Mesenchymal stem cell (in vitro differentiated cells and primary cell): ENCODE measurements around the gene NKAIN2.
"Not testable (repeated sequence)": the region's sequence is repeated elsewhere in the genome, so short reads cannot be mapped to it uniquely, and the experiment has no call there.

ENCODE experiments used
- DNase-seq: peaks from one replicate; pipeline ENCODE4 v3.0.0-alpha.2; 2013
- H2AFZ ChIP-seq: one replicate; pipeline ENCODE4 v1.6.1; 2013; ENCODE audit warnings: low read depth, mild to moderate bottlenecking, control low read depth, inconsistent platforms, low read length, moderate library complexity
- H2AK5ac ChIP-seq: 2 replicates; pipeline ENCODE4 v1.6.1; 2013; ENCODE audit warnings: low read length, moderate library complexity, mild to moderate bottlenecking, inconsistent platforms; ENCODE audit not compliant: severe bottlenecking
- H2BK120ac ChIP-seq: one replicate; pipeline ENCODE4 v1.6.1; 2013; ENCODE audit warnings: low read depth, mild to moderate bottlenecking, inconsistent platforms, low read length, moderate library complexity
- H2BK12ac ChIP-seq, 2 experiments: one replicate each; pipeline ENCODE4 v1.6.1; 2013; ENCODE audit warnings: inconsistent platforms in 2 of 2, low read length in 2 of 2, mild to moderate bottlenecking in 2 of 2, moderate library complexity in 2 of 2, control low read depth in 1 of 2
- H2BK15ac ChIP-seq: one replicate; pipeline ENCODE4 v1.6.1; 2013; ENCODE audit warnings: mild to moderate bottlenecking, low read depth, inconsistent platforms; ENCODE audit not compliant: poor library complexity, severe bottlenecking
- H2BK5ac ChIP-seq: 2 replicates; pipeline ENCODE4 v1.6.1; 2013; ENCODE audit warnings: low read depth, mild to moderate bottlenecking, low read length, control low read depth, inconsistent platforms; ENCODE audit not compliant: poor library complexity, severe bottlenecking
- H3K14ac ChIP-seq, 2 experiments: one replicate each; pipeline ENCODE4 v1.6.1; 2013; ENCODE audit warnings: inconsistent platforms in 2 of 2, low read length in 2 of 2, control low read depth in 1 of 2, mild to moderate bottlenecking in 1 of 2, moderate library complexity in 1 of 2
- H3K18ac ChIP-seq, 2 experiments: one replicate each; pipeline ENCODE4 v1.6.1; 2013; ENCODE audit warnings: inconsistent platforms in 2 of 2, low read length in 2 of 2, control low read depth in 1 of 2, low read depth in 1 of 2, mild to moderate bottlenecking in 1 of 2
- H3K23ac ChIP-seq, 2 experiments: one replicate each; pipeline ENCODE4 v1.6.1; 2013; ENCODE audit warnings: inconsistent platforms in 2 of 2, low read length in 2 of 2, mild to moderate bottlenecking in 2 of 2, moderate library complexity in 2 of 2, control low read depth in 1 of 2
- H3K27ac ChIP-seq: 2 replicates; pipeline ENCODE4 v1.5.1; 2013; ENCODE audit warnings: mild to moderate bottlenecking, moderate library complexity, low read length, control low read depth, inconsistent platforms; ENCODE audit not compliant: poor library complexity, severe bottlenecking
- H3K27me3 ChIP-seq, 2 experiments: 2 replicates each; pipeline versions ENCODE4 v1.6.1 to v1.7.0; 2013; ENCODE audit warnings: low read length in 2 of 2, mild to moderate bottlenecking in 2 of 2, moderate library complexity in 2 of 2, control low read depth in 1 of 2, inconsistent platforms in 1 of 2; ENCODE audit not compliant: control insufficient read depth in 1 of 2, insufficient read depth in 1 of 2
- H3K36me3 ChIP-seq, 2 experiments: 2 replicates each; pipeline versions ENCODE4 v1.6.1 to v1.7.0; 2013; ENCODE audit warnings: low read length in 2 of 2, control low read depth in 1 of 2, inconsistent platforms in 1 of 2, low read depth in 1 of 2, mild to moderate bottlenecking in 1 of 2; ENCODE audit not compliant: insufficient read depth in 2 of 2, control insufficient read depth in 1 of 2
- H3K4ac ChIP-seq, 2 experiments: one replicate each; pipeline ENCODE4 v1.6.1; 2013; ENCODE audit warnings: inconsistent platforms in 2 of 2, low read length in 2 of 2, mild to moderate bottlenecking in 2 of 2, moderate library complexity in 2 of 2, control low read depth in 1 of 2, low read depth in 1 of 2
- H3K4me1 ChIP-seq: 2 replicates; pipeline ENCODE4 v1.6.1; 2013; ENCODE audit warnings: low read depth, low read length, control low read depth; ENCODE audit not compliant: control insufficient read depth, insufficient read depth
- H3K4me2 ChIP-seq: 2 replicates; pipeline ENCODE4 v1.6.1; 2013; ENCODE audit warnings: low read length, mild to moderate bottlenecking, inconsistent platforms; ENCODE audit not compliant: poor library complexity, severe bottlenecking
- H3K4me3 ChIP-seq, 2 experiments: 2 replicates each; pipeline versions ENCODE4 v1.5.1 to v1.7.0; 2013; ENCODE audit warnings: low read length in 2 of 2, mild to moderate bottlenecking in 2 of 2, control low read depth in 1 of 2, low read depth in 1 of 2; ENCODE audit not compliant: insufficient read depth in 1 of 2
- H3K79me1 ChIP-seq: replicated peaks from 2 replicates; pipeline ENCODE4 v1.6.1; 2013; ENCODE audit warnings: mild to moderate bottlenecking, control low read depth, low read length, inconsistent platforms; ENCODE audit not compliant: poor library complexity, severe bottlenecking
- H3K9ac ChIP-seq: 2 replicates; pipeline ENCODE4 v1.7.0; 2013; ENCODE audit warnings: mild to moderate bottlenecking, low read length, moderate library complexity
- H3K9me3 ChIP-seq: 2 replicates; pipeline ENCODE4 v1.7.0; 2013; ENCODE audit warnings: mild to moderate bottlenecking, low read length; ENCODE audit not compliant: control insufficient read depth
- H4K8ac ChIP-seq: one replicate; pipeline ENCODE4 v1.6.1; 2013; ENCODE audit warnings: inconsistent platforms, mild to moderate bottlenecking, low read length, moderate library complexity
- H4K91ac ChIP-seq: one replicate; pipeline ENCODE4 v1.6.1; 2013; ENCODE audit warnings: mild to moderate bottlenecking, low read length, inconsistent platforms
- WGBS: methylation state at CpG from one replicate; pipeline ENCODE4 v1.1.7; 2013; ENCODE audit warnings: mixed read lengths; 5-methylcytosine and 5-hydroxymethylcytosine counted together

The NKAIN2 gene

GRCh38 chr6:124557873-124558272, 754.2 kb downstream of the NKAIN2 start:
- Histone ChIP-seq H2BK12ac (no peak overlapping the region), H2AFZ (no peak overlapping the region), H3K14ac (no peak overlapping the region), H3K4ac (no peak overlapping the region), H3K79me1 (no peaks in the 10 kb centered on the region), H4K8ac (no peak overlapping the region), H2BK120ac (no peak overlapping the region), H3K18ac (no peak overlapping the region), H4K91ac (no peak overlapping the region), H3K27me3 (no peaks in the 10 kb centered on the region), H3K4me3 (no peak overlapping the region), H3K23ac (no peak overlapping the region), H3K4me2 (no peak overlapping the region), H3K4me1 (no peaks in the 10 kb centered on the region), H3K9ac (no peak overlapping the region), H3K9me3 (peaks cover 6% of the 10 kb centered on the region), H2AK5ac (no peak overlapping the region), H2BK15ac (no peak overlapping the region), H3K36me3 (no peaks in the 10 kb centered on the region), H2BK5ac (no peak overlapping the region), H3K27ac (no peak overlapping the region)
- no peak for DNase-seq

- not testable (repeated sequence) for H3K79me1 ChIP-seq, DNase-seq, H2BK120ac ChIP-seq, H3K36me3 ChIP-seq, H2AK5ac ChIP-seq, H2AFZ ChIP-seq, H2BK5ac ChIP-seq, H3K4me3 ChIP-seq, H3K9ac ChIP-seq, H3K4ac ChIP-seq, H2BK15ac ChIP-seq, H4K91ac ChIP-seq, H3K27me3 ChIP-seq, H3K4me2 ChIP-seq, H4K8ac ChIP-seq, H3K14ac ChIP-seq, H2BK12ac ChIP-seq, H3K4me1 ChIP-seq, H3K27ac ChIP-seq, H3K23ac ChIP-seq, H3K18ac ChIP-seq
- WGBS: no CpG with 5 or more reads among the region's 2 CpGs
- H3K9me3 ChIP-seq: peaks cover 15% of the 10 kb centered on the region
These were observed 756.4 kb downstream of the NKAIN2 start for GRCh38 chr6:124560078-124560477.

- Histone ChIP-seq H2BK12ac (no peak overlapping the region), H3K14ac (no peak overlapping the region), H3K27ac (no peak overlapping the region), H3K4ac (no peak overlapping the region), H3K27me3 (no peaks in the 10 kb centered on the region), H3K4me2 (no peak overlapping the region), H3K36me3 (no peaks in the 10 kb centered on the region), H4K8ac (no peak overlapping the region), H3K4me3 (no peak overlapping the region), H3K79me1 (no peaks in the 10 kb centered on the region), H4K91ac (no peak overlapping the region), H3K9me3 (peaks cover 15% of the 10 kb centered on the region), H2AK5ac (no peak overlapping the region), H3K9ac (no peak overlapping the region), H2BK120ac (no peak overlapping the region), H2AFZ (no peak overlapping the region), H3K23ac (no peak overlapping the region), H3K4me1 (no peaks in the 10 kb centered on the region), H2BK5ac (no peak overlapping the region), H3K18ac (no peak overlapping the region), H2BK15ac (no peak overlapping the region)
- DNase-seq: no peak
- 84% methylated on average over 2 of the region's 3 CpGs for WGBS
These were observed 757.4 kb downstream of the NKAIN2 start for GRCh38 chr6:124560873-124561567.

DNA sequence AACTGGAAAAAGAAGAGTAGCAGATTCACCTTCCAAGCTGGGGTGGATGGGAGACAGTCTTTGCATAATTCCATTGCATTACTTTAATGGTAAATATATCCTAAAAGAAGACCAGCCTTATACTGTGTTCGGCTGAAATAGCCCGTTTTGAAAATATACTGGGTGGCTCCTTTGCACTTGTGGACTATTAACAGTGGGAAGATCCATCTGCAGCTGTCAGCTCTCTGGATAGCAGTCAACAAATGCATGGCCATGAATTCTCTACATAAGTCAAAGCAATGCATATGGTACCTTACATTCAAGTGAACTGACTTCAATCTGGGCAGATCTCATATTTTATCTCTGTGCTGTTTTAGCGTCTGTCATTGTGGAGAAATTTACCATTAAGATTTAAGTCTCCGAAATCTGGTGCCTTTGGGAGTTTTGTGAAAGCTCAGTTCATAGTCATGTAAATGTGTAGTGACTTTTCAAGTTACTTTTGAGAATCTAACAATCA, 758.0 kb downstream of the NKAIN2 start:
- Histone ChIP-seq H2AFZ (no peak overlapping the region), H2BK5ac (no peak overlapping the region), H3K4me3 (no peak overlapping the region), H3K4me1 (no peaks in the 10 kb centered on the region), H3K23ac (no peak overlapping the region), H3K18ac (no peak overlapping the region), H3K4ac (no peak overlapping the region), H3K9ac (no peak overlapping the region), H3K27me3 (no peaks in the 10 kb centered on the region), H4K8ac (no peak overlapping the region), H2BK15ac (no peak overlapping the region), H3K14ac (no peak overlapping the region), H2BK12ac (no peak overlapping the region), H3K4me2 (no peak overlapping the region), H4K91ac (no peak overlapping the region), H2BK120ac (no peak overlapping the region), H3K27ac (no peak overlapping the region), H3K9me3 (peaks cover 18% of the 10 kb centered on the region), H3K36me3 (no peaks in the 10 kb centered on the region), H3K79me1 (no peaks in the 10 kb centered on the region), H2AK5ac (no peak overlapping the region)
- DNase-seq: no peak
- 94% methylated on average over 3 of the region's 4 CpGs for WGBS
